RCC 7860 (cell line): ENCODE measurements around the gene ACADVL.

Experiments used
- DNase-seq: peaks from one replicate; pipeline ENCODE4 v3.0.0-alpha.2; 2015; ENCODE audit warnings: low spot score
- FAIRE-seq: peaks from 2 replicates; lab custom pipeline; 2012; peaks lifted over from hg19 to GRCh38; lab: Jason Lieb, UNC

Gene ACADVL

DNA sequence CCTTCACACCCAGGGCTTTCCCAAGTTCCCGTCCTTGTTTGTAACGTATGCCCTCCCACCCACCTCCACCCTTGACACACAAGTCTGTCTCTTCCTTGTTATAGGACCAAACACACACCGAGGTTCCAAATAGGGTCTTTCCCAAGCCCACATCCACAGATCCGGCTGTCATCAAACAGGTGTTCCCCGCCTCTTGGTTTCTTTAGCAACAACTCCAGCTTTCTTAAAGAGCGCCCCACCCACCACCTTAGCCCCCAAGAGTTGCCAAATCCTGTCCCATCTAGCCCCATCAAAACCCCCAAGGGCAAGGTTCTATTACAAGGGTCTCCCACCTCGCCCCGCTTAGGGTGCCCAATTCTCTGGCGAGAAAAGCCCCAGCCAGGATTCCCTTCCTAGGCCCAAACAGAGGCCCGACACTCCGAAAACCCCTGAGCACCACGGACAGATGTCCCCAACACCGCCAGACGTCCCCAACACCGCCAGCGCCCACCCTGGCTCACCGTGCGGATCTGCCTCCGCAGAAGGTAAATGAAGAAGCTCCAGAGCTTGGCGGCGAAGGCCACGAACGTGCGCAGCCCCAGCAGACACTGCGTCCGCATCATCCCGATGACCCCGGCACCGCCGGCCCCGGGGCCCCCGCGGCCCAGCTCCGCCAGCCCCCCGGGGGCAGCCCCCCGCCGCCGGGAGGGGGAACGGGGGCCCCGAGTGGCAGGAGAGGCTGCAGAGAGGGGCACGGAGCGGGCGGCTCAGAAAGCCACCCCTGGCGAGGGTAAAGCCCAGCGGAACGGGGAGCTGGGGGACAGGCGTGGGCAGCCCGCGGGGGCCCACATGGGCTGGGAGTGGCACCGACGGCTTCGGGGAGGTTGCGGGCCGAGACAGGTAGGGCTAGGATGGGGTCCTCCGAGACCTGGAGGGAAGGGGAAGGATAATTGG, 31.2 kb downstream of the ACADVL start:
- FAIRE-seq (no peak), DNase-seq (no peak)

DNA sequence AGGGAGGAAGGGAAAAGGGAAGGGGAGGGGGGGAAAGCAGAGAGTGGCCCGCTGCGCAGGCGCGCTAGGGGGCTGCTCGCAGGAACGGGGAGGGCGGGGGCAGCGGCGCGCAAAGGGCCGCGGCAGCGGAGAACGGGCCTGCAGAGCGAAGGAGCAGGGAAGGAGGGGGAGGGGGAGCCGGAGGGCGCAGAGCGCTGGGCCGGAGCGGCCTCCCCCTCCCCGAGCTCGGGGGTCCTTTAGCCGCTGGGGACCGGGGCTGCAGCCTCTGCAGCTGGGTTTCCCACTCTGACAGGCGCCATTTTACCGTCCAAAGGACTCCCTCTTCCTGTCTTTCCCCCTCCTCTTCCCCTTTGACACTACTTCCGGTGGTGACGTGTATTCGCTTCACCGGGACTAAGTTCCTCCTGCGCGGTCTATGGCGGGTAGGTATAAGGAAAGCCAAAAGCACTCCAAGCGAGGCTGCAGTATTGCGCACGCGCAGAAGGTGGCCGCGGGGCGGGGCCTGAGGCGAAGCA, 32.0 kb downstream of the ACADVL start, which contains the start of gene CTDNEP1:
TSS of gene CTDNEP1 (minus strand) at position 74 of the 515 bp plus-strand sequence. CDS start 438 bp downstream, outside the sequence.
- peak; percentile 85 for FAIRE-seq

DNA sequence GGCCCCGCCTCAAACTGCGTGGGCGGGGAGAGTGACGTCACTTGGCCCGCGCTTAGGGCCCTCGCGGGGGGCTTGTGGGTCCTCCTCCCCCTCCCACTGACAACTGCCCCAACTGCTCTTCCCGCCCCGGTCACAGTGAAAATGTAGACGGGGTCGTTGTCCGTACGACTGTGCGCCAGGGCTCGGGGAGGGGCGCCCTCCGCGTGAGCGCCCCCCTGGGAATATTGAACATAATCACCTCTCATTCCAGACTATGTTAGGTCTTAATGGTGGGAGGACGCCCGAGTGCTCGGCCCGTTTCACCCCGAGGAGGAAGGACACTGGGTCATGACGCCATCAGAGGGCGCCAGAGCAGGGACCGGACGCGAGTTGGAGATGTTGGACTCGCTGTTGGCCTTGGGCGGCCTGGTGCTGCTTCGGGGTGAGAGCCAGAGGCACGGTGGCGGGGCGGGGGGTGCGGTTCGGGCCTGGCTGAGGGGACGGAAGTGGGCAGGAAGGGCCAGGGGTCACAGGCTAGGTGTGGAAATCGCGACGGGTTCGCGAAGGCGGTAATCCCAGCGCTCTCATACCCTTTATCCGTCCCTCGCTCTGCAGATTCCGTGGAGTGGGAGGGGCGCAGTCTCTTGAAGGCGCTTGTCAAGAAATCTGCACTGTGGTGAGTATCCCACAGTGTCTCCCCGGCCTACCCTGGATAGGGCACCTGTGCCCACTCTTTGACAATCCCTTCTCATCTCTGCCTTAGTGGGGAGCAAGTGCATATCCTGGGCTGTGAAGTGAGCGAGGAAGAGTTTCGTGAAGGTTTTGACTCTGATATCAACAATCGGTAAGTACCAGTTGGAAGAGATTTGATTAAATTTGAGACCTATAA, 32.7 kb downstream of the ACADVL start, which contains the start of gene ELP5:
TSS of gene ELP5 (plus strand) at position 40 of the 868 bp plus-strand sequence. CDS start at position 376, 336 bp downstream.
- FAIRE-seq (no peak), DNase-seq (peak; percentile 79)

More for the DNA sequence above, 32.0 kb downstream of the ACADVL start, which contains the start of gene CTDNEP1:
- DNase-seq: peak; percentile 98

DNA sequence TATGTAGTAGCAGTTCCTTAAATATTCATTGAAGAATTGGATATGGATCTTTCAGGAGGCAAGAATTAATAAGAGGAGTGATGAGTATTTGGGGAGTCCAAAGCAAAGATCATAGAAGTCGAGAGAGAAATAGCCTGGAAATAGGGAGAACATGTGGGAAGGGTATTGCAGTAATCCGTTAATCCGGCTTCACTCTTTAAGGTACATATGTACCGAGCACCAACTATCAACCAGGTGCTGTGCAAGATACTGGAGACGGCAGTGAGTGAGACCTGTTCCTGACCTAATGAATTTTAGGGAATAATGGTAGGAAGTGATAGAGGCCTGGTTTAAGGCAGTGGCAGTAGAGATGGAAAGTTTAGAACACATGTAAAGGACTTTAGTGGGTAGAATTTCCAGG, 33.3 kb downstream of the ACADVL start:
- no peak for FAIRE-seq

DNA sequence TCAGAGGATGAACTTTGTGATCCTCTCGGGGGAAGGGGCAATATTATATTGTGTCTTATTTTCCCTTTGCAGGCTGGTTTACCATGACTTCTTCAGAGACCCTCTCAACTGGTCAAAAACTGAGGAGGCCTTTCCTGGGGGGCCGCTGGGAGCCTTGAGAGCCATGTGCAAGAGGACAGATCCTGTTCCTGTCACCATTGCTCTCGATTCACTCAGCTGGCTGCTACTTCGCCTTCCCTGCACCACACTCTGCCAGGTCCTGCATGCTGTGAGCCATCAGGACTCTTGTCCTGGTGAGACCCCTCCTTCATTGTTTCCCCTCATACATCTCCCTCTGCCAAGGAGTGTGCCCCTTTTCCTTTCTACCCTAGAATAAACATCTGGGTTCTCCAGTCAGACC, 34.8 kb downstream of the ACADVL start:
- DNase-seq (no peak), FAIRE-seq (no peak)

More for the DNA sequence above, 33.3 kb downstream of the ACADVL start:
- DNase-seq: no peak

DNA sequence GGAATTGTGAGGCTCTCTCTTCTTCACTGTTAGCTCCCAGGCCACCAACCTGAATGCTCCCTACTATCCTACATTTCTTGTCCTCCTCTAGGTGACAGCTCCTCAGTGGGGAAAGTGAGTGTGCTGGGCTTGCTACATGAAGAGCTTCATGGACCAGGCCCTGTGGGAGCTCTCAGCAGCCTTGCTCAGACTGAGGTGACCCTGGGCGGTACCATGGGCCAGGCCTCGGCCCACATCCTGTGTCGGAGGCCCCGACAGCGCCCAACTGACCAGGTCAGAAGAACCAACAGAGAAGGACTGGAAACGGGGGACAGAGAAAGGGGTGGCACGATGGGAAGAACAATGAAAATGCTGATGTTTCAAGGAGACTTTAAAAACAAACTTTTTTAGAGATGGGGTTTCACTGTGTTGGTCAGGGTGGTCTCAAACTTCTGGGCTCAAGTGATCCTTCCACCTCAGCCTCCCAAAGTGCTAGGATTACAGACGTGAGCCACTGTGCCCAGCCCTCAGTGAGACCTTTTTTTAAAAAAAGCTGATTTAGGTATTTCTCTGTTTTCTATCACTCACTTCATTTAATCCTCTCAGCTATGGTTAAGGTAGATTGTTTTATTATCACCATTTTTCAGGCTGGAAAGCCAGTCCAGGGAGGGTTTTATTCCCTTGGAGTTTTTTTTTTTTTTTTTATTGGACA, 37.2 kb downstream of the ACADVL start:
- FAIRE-seq (no peak), DNase-seq (no peak)

DNA sequence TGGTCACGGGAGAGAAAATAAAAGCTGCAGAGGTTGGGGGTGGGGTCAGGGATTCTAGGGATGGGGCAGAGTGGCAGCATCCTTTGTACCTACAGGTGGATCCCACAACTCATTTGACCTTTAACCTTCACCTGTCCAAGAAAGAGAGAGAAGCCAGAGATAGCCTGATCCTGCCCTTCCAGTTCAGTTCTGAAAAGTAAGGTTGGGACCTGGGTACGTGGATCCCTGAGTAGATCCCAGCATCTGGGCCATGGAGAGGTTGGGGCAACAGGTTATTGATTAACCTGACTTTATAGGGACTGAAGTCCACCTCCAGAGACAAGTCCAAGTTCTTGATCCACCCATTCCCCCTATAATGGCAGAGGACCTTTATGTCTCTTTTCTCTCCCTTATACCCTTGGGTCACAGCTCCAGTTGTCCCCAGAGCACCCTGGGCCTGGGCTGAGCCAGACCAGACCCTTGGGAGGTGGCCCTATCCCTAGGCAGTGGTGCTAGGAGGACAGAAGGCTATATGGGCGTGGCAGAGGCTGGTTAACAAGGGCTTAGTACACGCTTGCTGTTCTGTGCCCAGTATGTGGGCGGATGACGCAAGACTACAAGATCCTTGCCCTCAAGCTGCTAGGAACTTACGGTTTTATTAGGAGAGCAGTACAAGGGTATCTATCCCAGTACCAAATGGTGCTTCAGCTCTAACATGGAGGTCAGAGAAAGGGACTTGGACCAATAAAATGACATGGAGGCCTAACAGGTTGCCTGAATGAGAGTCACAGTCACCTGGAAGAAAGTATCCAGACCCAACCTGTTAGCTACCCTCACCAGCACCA, 39.2 kb downstream of the ACADVL start:
- FAIRE-seq: no peak
- DNase-seq: no peak

DNA sequence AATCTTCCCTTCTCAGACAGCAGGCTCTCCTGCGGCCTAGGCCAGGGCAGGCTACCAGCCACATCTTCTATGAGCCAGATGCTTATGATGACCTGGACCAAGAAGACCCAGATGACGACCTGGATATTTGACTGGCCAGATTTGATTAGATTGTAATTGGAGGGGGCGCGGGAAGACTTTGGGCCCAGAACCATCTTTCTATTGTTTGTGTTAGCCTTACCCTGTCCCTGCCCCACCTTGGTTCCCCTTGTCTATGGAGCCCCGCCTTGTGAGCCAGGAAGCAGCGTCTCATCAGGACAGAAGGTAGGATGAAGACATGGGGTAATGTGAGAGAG, 39.8 kb downstream of the ACADVL start:
- no peak for DNase-seq
- no peak for FAIRE-seq

DNA sequence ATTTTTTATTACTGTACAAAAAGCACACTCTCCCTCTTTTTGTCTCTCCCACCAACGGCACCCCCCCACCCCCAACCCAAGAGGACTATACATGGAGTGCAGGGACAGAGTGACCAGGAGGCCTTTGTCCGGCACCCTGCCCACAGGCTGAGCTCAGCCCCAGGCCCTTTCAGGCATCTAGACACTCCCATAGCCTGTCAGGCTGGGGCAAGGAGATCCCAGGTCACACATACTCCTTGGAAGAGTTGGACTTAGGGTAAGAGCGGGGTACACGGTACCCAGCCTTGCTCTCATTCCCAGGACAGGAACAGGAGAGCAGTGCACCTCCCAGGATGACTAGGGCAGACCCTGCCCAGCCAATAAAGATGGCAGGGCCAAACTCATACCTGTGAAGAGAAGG, 40.4 kb downstream of the ACADVL start:
- FAIRE-seq (no peak), DNase-seq (no peak)

DNA sequence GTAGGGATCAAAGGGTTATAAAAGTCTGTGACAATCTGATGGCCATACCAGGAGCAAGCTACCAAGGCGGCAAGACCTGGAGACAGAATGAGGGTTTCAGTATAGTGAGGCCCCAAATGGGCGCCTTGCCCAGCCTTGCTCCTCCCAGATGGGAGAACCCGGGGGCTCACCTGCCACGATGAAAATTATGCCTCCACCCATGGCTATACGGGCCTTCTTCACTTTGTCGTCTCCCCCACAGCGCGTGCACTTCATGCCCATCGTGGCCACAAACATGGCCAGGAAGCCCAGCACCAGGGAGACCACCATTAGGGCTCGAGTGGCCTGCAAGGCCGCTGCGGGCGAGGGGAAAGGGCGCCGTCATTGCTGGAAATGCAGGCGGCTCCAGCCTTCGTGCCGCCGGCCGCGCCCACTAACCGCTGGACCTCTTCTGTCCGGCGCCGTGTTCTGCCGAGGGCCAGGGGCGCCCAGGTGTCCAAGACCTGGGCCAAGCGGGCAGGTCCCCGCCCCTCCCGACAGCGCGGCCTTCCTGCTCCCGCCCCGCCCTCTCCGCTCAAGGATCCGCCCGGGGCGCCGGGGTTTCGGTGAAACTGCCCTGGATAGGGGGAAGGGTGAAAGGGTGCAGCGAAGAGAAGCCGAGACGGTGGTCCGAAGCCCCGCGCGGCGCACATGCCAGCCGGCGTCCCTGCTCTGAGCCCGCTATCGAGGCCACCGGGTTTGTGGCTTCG, 41.1 kb downstream of the ACADVL start:
- FAIRE-seq: no peak

DNA sequence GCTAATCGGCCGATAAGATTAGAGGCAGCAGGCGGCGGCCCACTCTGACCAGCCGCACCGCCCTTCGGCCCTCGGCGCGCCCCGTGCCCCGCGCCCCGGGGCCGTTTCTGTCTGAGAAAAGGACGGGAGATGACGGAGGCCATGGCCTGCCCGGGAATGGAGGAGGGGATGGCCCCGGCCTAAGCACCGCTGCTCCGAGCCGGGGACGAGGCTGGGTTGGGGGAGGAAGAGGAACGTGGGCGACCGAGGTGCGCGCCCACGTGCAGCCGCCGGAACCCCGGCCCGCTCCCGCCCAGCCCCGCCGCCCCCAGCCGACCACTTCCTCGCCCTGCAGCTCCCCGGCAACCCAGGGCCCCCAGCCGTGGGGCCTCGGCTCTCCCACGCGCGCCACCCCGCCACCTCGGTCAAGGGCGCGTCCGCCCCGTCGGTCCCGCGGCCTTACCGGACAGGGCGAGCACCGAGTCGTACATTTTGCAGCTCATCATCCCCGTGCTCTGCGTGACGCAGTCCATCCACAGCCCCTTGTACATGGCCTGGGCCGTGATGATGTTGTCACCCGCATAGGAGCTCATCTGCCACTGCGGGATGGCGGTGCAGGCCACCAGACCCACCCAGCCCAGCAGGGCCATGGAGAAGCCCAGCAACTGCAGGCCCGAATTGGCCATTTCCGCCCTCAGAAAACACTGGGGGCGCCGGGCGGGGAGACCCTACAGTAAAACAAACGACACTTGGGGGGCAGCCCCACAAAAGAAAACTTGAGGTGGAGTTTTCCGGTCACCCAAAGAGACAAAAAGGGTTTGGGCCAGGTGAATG, 41.8 kb downstream of the ACADVL start:
- FAIRE-seq (no peak), DNase-seq (no peak)

More for the DNA sequence above, 41.1 kb downstream of the ACADVL start:
- DNase-seq: no peak

DNA sequence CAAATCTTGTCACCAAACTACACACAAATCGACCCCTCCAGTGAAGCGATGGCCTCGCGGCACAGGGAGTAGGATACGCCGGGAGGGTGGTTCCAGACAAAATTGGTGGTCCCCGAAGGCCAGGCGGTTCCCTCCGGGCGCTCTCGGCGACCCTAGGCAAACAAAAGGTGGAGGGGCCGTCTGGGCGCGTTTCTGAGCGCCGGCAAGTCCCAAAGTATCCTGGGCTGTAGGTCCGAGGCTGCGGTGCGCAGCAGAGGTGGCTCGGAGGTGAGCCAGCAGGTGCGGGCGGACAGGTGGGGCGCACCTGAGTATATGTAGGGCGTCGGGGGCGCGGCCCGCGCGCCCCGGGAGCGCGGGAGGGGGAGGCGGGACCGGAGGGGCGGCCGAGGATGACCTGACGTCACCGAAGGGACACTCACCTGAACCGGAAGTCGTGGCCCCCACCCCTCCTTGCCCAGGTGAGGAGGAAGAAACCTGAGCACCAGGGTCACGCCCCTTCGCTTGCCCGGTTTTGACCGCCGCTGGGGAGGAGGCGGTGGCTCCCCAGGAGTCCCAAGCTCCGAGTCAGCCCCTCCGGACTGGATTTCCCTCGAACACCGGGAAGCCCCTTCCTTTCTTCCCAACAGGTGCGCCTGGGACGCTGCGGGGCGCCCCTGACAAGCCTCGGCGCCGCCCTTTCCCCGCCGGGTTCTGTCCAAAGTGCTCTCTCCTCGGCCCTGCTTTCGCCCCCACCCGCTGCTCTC, 42.6 kb downstream of the ACADVL start, which contains the start of gene CLDN7:
TSS of gene CLDN7 (minus strand) at position 287 of the 743 bp plus-strand sequence. CDS start 435 bp downstream, outside the sequence.
- DNase-seq: no peak
- no peak for FAIRE-seq

DNA sequence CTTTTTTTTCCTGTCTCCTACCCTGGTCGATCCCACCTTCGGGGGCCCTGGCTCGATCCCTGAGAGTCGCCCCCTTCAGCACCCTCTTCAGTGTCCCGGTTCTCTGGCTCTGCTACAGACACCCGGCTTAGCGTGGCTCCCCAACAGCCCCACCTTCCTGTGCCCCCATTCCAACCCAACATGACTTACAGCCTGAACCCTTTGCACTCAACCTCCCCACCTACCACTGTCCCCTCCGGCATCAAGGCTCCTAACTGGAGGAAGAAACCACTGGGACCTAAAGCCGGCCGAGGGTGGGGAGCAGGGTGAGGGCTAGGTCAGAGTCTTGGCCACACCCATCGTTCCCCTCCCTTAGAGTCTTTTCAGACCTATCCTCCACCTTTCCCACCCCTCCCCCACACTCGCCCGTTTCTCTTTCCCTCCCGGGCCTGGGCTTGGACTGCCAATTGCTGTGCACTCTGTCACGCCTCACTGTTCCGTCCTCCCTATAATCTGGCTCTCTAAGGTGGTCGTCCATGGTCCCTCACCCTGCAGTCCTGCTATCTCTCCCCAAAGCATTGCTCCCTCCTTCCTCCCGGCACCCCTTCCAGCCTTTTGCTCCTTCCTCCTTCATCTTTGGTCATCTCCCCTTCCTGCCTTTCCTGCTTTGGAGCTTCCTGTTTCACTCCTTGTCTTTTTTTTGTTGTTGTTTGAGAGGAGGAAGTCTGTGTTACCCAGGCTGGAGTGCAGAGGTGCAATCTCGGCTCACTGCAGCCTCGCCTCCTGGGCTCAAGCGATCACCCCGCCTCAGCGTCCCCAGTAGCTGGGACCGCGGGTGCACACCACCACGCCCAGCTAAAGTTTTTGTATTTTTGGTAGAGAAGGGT, 43.4 kb downstream of the ACADVL start:
- no peak for DNase-seq
- FAIRE-seq: no peak

DNA sequence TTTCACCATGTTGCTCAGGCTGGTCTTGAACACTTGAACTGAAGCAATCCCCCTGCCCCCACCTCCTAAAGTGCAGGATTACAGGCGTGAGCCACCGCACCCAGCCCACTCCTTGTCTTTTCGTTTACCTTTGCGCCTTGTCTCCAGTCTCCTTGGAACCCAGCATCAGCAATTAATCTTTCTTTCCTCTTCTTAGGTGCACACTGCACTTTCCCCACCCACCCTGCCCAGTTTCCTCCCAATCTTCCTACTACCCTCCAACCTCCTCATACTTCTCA, 44.0 kb downstream of the ACADVL start:
- FAIRE-seq: no peak

DNA sequence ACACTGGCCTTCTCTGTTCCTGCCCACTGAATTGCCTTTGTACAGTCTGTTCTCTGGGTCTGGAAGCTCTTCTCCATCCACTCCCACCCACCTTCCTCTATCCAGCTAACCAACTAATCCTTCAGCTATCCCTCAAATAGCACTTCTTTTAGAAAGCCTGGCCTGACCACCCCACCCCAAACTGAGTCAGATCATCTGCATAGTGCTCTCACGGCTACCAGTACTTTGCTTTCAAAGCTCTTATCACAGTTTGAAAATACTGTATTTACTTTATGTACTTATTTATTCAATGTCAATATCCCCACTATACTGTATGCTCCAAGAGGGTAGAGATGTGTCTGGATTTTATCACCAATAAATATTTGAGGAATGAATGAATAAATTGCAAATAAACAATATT, 47.0 kb downstream of the ACADVL start:
- no peak for FAIRE-seq
- DNase-seq: no peak

More for the DNA sequence above, 44.0 kb downstream of the ACADVL start:
- no peak for DNase-seq
